ENCODE results near the gene UXS1.

UXS1 gene

GRCh38 chr2:106070181-106070580, 123.9 kb downstream of the UXS1 start:
- Histone ChIP-seq H4K20me1 (ENCODE audit: insufficient read depth, low read length) (no peaks in the 10 kb centered on the region), H3K36me3 (ENCODE audit: insufficient read depth, low read length) (no peaks in the 10 kb centered on the region), H3K9me2 (ENCODE audit: low read depth, low read length) (no peaks in the 10 kb centered on the region), H2AFZ (ENCODE audit: low read length) (no peak overlapping the region), H3K4me2 (ENCODE audit: low read length) (no peak overlapping the region), H3K4me1 (ENCODE audit: insufficient read depth, low read length, severe bottlenecking) (no peaks in the 10 kb centered on the region), H3K27me3 (ENCODE audit: insufficient read depth, low read length) (no peaks in the 10 kb centered on the region; the same call in 1 of the 2 replicates), H3K27ac (ENCODE audit: low read depth, low read length, poor library complexity, severe bottlenecking) (no peak overlapping the region), H3K79me2 (ENCODE audit: insufficient read depth, low read length) (no peaks in the 10 kb centered on the region), H3K9me3 (ENCODE audit: low read length) (no peaks in the 10 kb centered on the region), H3K4me3 (ENCODE audit: low read depth, low read length, poor library complexity, severe bottlenecking) (no peak overlapping the region), H3K9ac (ENCODE audit: low read length) (no peak overlapping the region), H3F3A (ENCODE audit: insufficient read depth, low read length) (no peaks in the 10 kb centered on the region)
- TF ChIP-seq EZH2 (IDR thresholded peaks at IDR 0.05; ENCODE audit: borderline replicate concordance, low read length) = no peak
- TF ChIP-seq CTCF (IDR thresholded peaks at IDR 0.05; ENCODE audit: low read length) = no peak

- Histone ChIP-seq H3K4me2 (ENCODE audit: low read length) (no peak overlapping the region), H2AFZ (ENCODE audit: low read length) (no peak overlapping the region)
Observed at GRCh38 chr2:106068451-106068850, 125.7 kb downstream of the UXS1 start.

GRCh38 chr2:106065983-106066820, 127.9 kb downstream of the UXS1 start:
- H3K27me3 ChIP-seq (ENCODE audit: insufficient read depth, low read length) = no peaks in the 10 kb centered on the region; the same call in 1 of the 2 replicates
- no peaks in the 10 kb centered on the region for H3K9me3 ChIP-seq (ENCODE audit: low read length)
- no peak overlapping the region for H3K4me2 ChIP-seq (ENCODE audit: low read length)
- no peak overlapping the region for H3K4me3 ChIP-seq (ENCODE audit: low read depth, low read length, poor library complexity, severe bottlenecking)
- no peaks in the 10 kb centered on the region for H3F3A ChIP-seq (ENCODE audit: insufficient read depth, low read length)
- no peaks in the 10 kb centered on the region for H3K36me3 ChIP-seq (ENCODE audit: insufficient read depth, low read length)
- TF ChIP-seq EZH2 (IDR thresholded peaks at IDR 0.05; ENCODE audit: borderline replicate concordance, low read length) (no peak), CTCF (IDR thresholded peaks at IDR 0.05; ENCODE audit: low read length) (no peak)
- no peak overlapping the region for H3K27ac ChIP-seq (ENCODE audit: low read depth, low read length, poor library complexity, severe bottlenecking)
- no peak overlapping the region for H2AFZ ChIP-seq (ENCODE audit: low read length)
- H3K9me2 ChIP-seq (ENCODE audit: low read depth, low read length) = no peaks in the 10 kb centered on the region
- H4K20me1 ChIP-seq (ENCODE audit: insufficient read depth, low read length) = no peaks in the 10 kb centered on the region
- H3K4me1 ChIP-seq (ENCODE audit: insufficient read depth, low read length, severe bottlenecking) = no peaks in the 10 kb centered on the region
- no peaks in the 10 kb centered on the region for H3K79me2 ChIP-seq (ENCODE audit: insufficient read depth, low read length)
- no peak overlapping the region for H3K9ac ChIP-seq (ENCODE audit: low read length)

More at GRCh38 chr2:106068451-106068850, 125.7 kb downstream of the UXS1 start:
- no peaks in the 10 kb centered on the region for H4K20me1 ChIP-seq (ENCODE audit: insufficient read depth, low read length)
- no peaks in the 10 kb centered on the region for H3K4me1 ChIP-seq (ENCODE audit: insufficient read depth, low read length, severe bottlenecking)
- H3K27ac ChIP-seq (ENCODE audit: low read depth, low read length, poor library complexity, severe bottlenecking) = no peak overlapping the region
- no peaks in the 10 kb centered on the region for H3F3A ChIP-seq (ENCODE audit: insufficient read depth, low read length)
- no peak for TF ChIP-seq CTCF (IDR thresholded peaks at IDR 0.05; ENCODE audit: low read length)
- no peak for TF ChIP-seq EZH2 (IDR thresholded peaks at IDR 0.05; ENCODE audit: borderline replicate concordance, low read length)
- no peaks in the 10 kb centered on the region for H3K79me2 ChIP-seq (ENCODE audit: insufficient read depth, low read length)
- no peaks in the 10 kb centered on the region for H3K9me3 ChIP-seq (ENCODE audit: low read length)
- H3K27me3 ChIP-seq (ENCODE audit: insufficient read depth, low read length) = no peaks in the 10 kb centered on the region; the same call in 1 of the 2 replicates
- H3K4me3 ChIP-seq (ENCODE audit: low read depth, low read length, poor library complexity, severe bottlenecking) = no peak overlapping the region
- no peaks in the 10 kb centered on the region for H3K36me3 ChIP-seq (ENCODE audit: insufficient read depth, low read length)
- no peaks in the 10 kb centered on the region for H3K9me2 ChIP-seq (ENCODE audit: low read depth, low read length)
- H3K9ac ChIP-seq (ENCODE audit: low read length) = no peak overlapping the region

Measured in OCI-LY1 (cell line).